ENCODE results near the gene WNT11.

Gene WNT11

DNA sequence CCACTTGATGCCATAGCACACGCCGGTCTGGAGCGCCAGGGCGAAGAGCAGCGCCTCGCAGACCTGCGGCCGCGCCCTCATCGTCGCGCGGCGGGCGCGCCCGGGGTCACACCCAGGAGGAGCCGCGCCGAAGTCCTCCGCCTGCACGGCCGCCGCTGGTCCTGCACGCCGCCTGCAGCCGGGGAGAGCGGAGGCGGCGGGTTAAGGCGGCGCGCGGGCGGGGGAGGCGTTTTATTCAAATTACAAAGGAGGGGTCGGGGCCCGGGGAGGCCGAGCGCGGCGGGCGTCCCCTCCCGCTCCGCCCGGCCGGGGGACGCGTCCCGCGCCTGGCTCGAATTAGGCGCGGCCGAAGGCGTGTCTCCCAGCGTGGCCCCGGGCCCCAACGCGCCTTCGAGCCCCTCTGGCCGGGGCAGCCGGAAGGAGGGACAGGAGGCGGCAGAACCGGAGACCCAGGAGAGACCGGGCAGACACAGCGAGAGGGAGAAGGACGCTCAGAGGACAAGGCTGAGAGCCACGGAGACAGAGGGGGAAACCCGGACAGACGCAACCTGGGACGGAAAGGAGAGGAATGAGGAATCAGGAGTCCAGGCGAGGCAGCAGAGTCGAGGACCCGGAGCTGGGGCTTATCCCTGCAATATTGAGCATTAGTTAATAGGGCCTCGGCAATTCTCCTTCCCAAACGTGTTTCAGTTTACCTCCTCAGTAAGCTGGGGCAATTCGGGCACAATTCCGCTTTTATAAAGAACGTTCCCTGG is at the start of gene WNT11:
TSS of gene WNT11 (minus strand) at position 176 of the 755 bp plus-strand sequence. CDS start at position 81, 95 bp downstream.
- DNase-seq (ENCODE audit: low read depth in 2 of 2), result no peak

GRCh38 chr11:76253416-76253815 is 47.1 kb upstream of the WNT11 start:
- no peak for DNase-seq (ENCODE audit: low read depth in 2 of 2)

- no peak for DNase-seq (ENCODE audit: low read depth in 2 of 2)
Measured at GRCh38 chr11:76252631-76253070, 46.3 kb upstream of the WNT11 start.

DNA sequence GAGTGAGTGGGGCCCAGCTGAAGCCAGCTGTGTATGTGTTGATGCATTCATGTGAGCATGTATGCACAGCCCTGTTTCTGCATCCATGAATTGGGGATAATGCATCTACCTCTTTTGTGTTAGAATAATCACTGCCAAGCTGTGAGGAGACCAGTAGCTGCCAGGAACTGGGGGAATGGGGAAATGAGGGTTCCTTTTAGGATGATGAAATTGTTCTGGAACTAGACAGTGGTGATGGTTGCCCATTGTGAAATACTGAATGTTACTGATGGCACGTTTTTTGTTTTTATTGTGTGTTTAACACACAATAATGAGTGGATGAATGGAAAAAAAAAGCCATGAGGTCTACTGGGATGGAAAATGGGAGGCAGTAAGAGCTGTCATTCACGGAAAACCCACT is 45.3 kb upstream of the WNT11 start:
- DNase-seq (ENCODE audit: low read depth in 2 of 2), result no peak

DNA sequence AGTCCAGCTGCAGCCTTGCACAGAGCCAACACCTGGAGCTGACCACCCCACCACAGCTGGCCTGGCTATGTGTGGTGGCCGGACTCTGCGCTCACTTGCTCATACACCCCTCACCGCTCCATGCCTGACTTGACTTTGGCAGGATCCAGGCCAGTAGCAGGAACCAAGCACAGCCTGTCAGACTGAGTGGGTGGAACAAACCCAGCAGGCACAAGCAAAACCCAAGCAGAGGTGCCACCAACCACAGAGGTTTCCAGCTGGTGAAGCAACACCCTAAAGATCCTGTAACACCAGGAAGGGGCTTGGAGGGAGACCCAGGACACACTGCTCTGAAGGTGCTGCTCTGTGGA is 44.9 kb upstream of the WNT11 start:
- no peak for DNase-seq (ENCODE audit: low read depth in 2 of 2)

- no peak for DNase-seq (ENCODE audit: low read depth in 2 of 2)
Measured at GRCh38 chr11:76250520-76251225, 44.4 kb upstream of the WNT11 start.

- DNase-seq (ENCODE audit: low read depth in 2 of 2), result no peak
Measured at GRCh38 chr11:76249195-76249741, 43.0 kb upstream of the WNT11 start.

DNA sequence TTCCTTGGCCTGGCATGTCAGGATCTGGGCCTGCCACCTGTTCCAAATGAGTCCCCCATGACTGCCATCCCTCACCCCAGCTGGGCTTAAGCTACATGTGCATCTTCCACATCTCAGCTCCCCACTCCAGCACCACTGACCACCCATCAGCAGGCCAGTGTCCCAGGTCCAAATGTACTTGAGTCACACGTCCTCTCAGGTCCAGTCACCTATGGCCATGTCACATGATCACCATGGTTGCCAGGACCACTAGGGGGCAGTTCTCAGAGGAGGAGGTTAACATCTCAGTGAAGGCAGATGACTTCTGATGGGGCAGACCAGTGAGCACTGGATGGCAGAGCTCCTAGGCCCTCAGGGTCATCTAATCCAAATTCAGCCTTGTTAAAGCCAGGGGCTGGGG is 41.9 kb upstream of the WNT11 start:
- no peak for DNase-seq (ENCODE audit: low read depth in 2 of 2)

DNA sequence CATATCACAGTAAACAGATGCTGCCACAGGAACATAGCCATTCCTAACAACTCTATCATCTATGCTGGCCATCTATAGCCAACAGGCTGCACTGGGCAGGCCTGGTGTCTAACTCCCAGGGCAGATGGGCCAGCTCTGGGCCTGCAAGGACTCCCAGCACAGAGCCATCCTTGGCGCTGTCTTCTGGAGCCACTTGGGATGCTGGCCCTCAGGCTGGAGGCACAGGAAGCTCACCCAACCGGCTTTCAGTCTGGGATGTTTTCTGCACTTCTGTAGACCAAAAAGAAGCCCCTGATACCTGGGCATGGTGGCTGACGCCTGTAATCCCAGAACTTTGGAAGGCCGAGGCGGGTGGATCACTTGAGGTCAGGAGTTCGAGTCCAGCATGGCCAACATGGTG is 40.8 kb upstream of the WNT11 start:
- DNase-seq (ENCODE audit: low read depth in 2 of 2), result no peak

GRCh38 chr11:76246271-76246933 is 40.1 kb upstream of the WNT11 start:
- no peak for DNase-seq (ENCODE audit: low read depth in 2 of 2)

DNA sequence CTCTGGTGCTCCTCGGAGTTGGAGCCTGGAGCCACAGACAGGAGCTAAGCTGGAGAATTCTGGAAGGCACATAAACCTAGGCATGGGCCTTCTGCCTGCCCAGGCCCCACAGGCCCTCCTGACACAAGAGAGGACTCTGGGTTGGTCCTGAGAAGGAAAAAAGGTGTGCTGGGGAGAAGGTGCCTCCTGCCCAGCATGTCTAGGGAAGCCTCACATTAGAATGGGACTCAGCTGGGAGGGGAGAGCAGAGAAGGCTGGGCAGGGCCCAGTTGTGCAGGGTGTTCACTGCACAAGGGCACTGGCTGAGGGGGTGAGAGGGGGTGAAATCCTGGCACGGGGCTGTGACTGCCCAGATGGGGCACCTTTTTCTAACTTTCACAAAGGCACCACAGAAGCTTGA is 39.4 kb upstream of the WNT11 start:
- no peak for DNase-seq (ENCODE audit: low read depth in 2 of 2)

- no peak for DNase-seq (ENCODE audit: low read depth in 2 of 2)
Measured at GRCh38 chr11:76244316-76244851, 38.1 kb upstream of the WNT11 start.

GRCh38 chr11:76243957-76244285 is 37.6 kb upstream of the WNT11 start:
- DNase-seq (ENCODE audit: low read depth in 2 of 2), result no peak

GRCh38 chr11:76243193-76243956 is 37.1 kb upstream of the WNT11 start:
- DNase-seq (ENCODE audit: low read depth in 2 of 2), result no peak

DNA sequence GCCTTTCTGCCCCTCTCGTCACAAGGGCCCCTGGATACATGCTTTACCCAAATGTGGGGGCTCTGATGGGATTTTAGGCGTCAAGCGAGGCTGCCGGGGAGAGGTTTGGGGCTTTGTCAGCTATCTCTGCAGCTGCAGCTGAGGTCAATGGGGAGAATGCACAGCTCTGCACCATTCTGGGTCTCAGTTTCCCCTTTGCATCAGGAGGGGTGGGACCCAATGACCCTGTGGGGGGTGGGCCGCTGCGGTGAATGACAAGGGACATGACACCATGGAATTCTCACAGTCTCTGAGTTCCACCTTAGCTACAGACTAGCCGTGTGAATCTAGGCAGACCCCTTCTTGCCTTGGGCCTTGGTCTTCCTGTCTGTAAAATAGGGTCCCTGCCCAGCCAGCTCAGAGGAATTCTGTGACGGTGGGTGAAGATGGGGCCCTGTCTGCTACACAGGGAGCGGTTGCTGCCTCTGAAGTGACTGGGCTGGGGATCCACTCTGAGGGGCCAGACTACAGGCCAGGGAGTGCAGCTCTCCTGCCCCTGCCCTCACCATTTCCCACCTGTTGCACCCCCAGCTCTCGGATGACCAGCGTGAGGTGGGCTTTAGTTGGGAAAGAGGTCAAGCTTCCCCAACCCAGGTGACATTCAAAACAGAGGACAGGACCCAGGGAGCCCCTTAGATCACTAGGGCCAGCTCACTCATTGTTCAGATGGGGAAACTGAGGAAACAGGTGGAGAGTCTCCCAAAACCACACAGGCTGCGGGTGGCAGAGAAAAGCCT is 35.9 kb upstream of the WNT11 start:
- DNase-seq (ENCODE audit: low read depth in 2 of 2), result no peak

DNA sequence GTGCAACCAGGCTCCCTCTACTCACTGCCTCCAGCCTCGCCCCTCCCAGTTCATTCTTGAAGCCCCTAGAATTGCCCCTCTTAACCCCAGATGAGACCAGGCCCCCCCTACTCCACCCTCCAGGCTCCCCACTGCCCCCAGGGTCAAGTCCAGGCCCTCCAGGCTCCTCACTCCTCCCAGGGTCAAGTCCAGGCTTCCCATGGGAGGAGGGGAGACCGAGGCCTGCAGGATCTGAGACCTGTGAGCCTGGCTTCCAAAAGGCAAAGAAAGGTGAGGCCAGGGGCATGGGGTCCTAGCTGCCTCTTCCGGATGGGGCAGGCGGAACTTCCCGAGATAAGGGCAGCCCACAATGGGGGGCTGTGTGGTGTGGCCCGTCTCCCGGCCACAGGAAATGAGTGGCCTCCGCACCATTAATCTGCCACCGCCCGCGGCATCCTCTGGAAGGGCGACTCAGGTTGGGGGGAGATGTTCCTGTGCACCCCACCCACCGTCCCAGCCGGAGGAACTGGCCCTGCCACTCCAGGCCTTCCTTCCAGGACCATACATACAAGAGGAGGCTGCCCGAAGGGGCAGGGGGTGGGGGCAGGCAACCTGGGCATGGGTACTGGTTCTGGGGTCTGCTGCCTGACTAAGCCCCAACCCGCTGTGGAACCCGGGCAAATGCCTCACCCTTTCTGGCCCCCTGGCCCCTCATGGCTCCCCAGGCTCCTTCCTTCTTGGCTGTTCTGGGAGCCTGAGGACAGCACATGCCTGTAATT is 35.1 kb upstream of the WNT11 start:
- DNase-seq (ENCODE audit: low read depth in 2 of 2), result no peak

GRCh38 chr11:76240666-76241065 is 34.4 kb upstream of the WNT11 start:
- DNase-seq (ENCODE audit: low read depth in 2 of 2), result no peak

DNA sequence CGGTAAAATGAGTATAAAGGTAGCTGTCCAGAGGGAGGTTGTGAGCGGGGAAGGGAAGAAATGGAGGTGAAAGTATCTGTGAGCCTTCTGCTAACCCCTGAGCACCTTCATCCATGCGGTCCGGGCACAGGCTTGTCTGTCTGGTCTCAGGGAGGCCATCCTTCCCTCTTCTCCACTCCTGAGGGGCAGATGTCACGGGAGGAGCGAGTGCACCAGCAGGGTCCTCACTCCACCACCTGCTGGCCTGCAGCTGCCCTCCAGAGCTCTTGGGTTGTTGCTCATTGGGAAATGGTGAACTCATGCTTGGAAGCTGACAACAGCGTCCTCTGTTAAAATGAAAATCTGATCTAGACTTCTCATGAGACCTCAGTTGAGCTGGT is 33.8 kb upstream of the WNT11 start:
- DNase-seq (ENCODE audit: low read depth in 2 of 2), result no peak

DNA sequence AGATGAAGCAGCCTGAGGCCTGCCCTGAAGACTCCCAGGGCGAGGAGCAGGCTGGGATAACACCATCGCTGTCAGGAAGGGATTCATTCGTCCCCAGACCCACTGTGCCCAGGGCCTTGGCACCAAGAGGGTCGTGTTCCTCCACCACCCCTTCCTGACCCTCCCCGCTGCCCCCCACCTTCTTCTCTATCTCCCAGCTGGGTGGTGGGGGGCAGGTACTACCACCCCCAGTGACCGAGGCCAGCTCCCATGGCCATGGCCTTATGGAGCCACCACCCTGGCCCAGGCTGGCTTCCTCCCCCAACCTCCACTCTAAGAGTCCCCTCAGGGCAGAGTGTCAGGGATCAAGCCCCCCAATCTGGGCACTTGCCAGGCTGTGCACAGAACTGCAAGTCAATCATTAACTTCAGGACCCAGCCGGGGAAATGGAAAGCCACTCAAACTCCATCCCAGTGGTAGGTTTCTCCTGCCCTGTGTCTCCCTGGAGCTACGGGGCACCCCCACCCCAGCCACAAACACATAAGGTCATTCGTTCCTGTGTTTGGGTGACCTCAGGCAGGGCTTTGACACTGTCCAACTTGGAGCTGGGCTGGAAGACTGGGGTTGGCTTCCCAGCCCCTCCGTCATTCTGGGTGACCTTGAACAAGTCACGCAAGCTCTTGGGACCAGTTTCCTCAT is 33.3 kb upstream of the WNT11 start:
- DNase-seq (ENCODE audit: low read depth in 2 of 2), result no peak

GRCh38 chr11:76238551-76238950 is 32.2 kb upstream of the WNT11 start:
- no peak for DNase-seq (ENCODE audit: low read depth in 2 of 2)

Measured in fibroblast of skin of left biceps (primary cell).